ENCODE measurements around the gene ETNK1.

Gene ETNK1

GRCh38 chr12:22648668-22649067, 23.7 kb downstream of the ETNK1 start:
- TF ChIP-seq RARB (CRISPR knock-in tag; IDR thresholded peaks at IDR 0.05) (no peak), ZFP3 (CRISPR knock-in tag; IDR thresholded peaks at IDR 0.05) (no peak), ZC3H10 (CRISPR knock-in tag; IDR thresholded peaks at IDR 0.05) (no peak), CSRNP3 (CRISPR knock-in tag; IDR thresholded peaks at IDR 0.05) (no peak), TCF4 (CRISPR knock-in tag; IDR thresholded peaks at IDR 0.05; ENCODE audit: borderline replicate concordance) (no peak), ZNF565 (CRISPR knock-in tag; conservative IDR thresholded peaks at IDR 0.05; ENCODE audit: low read depth) (no peak), TOX (CRISPR knock-in tag; IDR thresholded peaks at IDR 0.05; ENCODE audit: borderline replicate concordance) (no peak), POU6F1 (CRISPR knock-in tag; IDR thresholded peaks at IDR 0.05; ENCODE audit: borderline replicate concordance, low read depth) (no peak), TSHZ2 (CRISPR knock-in tag; IDR thresholded peaks at IDR 0.05) (no peak), CSDC2 (CRISPR knock-in tag; IDR thresholded peaks at IDR 0.05) (no peak), OSR1 (CRISPR knock-in tag; IDR thresholded peaks at IDR 0.05) (no peak), ZNF8 (CRISPR knock-in tag; IDR thresholded peaks at IDR 0.05) (no peak), BACH2 (CRISPR knock-in tag; IDR thresholded peaks at IDR 0.05; ENCODE audit: borderline replicate concordance) (no peak), ISL1 (CRISPR knock-in tag; IDR thresholded peaks at IDR 0.05) (no peak), SNAI2 (CRISPR knock-in tag; IDR thresholded peaks at IDR 0.05) (no peak), ARNTL (CRISPR knock-in tag; IDR thresholded peaks at IDR 0.05; ENCODE audit: borderline replicate concordance, low read depth) (no peak), PPARA (CRISPR knock-in tag; IDR thresholded peaks at IDR 0.05; ENCODE audit: borderline replicate concordance) (no peak), GLIS3 (CRISPR knock-in tag; IDR thresholded peaks at IDR 0.05) (no peak), ZFP30 (CRISPR knock-in tag; IDR thresholded peaks at IDR 0.05) (no peak)
- TF ChIP-seq, protein P1, sequence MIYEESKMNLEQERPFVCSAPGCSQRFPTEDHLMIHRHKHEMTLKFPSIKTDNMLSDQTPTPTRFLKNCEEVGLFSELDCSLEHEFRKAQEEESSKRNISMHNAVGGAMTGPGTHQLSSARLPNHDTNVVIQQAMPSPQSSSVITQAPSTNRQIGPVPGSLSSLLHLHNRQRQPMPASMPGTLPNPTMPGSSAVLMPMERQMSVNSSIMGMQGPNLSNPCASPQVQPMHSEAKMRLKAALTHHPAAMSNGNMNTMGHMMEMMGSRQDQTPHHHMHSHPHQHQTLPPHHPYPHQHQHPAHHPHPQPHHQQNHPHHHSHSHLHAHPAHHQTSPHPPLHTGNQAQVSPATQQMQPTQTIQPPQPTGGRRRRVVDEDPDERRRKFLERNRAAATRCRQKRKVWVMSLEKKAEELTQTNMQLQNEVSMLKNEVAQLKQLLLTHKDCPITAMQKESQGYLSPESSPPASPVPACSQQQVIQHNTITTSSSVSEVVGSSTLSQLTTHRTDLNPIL (CRISPR knock-in tag; IDR thresholded peaks at IDR 0.05; ENCODE audit: low read depth): no peak

DNA sequence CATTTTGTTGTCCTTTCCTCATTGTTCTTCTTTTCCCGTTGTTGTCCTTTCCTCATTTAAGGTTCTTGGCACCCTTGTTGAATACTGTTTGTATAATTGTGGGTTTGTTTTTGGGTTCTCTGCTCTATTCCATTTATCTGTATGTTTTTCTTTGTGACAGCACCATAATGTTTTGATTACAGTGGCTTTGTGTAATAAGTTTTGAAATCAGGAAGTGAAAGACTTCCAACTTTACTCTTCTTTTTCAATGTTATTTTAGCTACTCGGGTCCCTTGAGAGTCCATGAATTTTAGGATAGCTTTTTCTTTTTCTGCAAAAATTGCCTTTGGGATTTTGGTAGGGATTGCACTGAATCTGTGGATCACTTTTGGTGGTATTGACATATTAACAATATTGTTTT, 28.1 kb downstream of the ETNK1 start:
- TF ChIP-seq, protein P1 (CRISPR knock-in tag; IDR thresholded peaks at IDR 0.05; ENCODE audit: low read depth): no peak
- TF ChIP-seq TCF4 (CRISPR knock-in tag; IDR thresholded peaks at IDR 0.05; ENCODE audit: borderline replicate concordance) (no peak), ARNTL (CRISPR knock-in tag; IDR thresholded peaks at IDR 0.05; ENCODE audit: borderline replicate concordance, low read depth) (no peak), GLIS3 (CRISPR knock-in tag; IDR thresholded peaks at IDR 0.05) (no peak), ZFP3 (CRISPR knock-in tag; IDR thresholded peaks at IDR 0.05) (no peak), ESRRG (CRISPR knock-in tag; IDR thresholded peaks at IDR 0.05) (no peak), TSHZ2 (CRISPR knock-in tag; IDR thresholded peaks at IDR 0.05) (no peak)
- ATAC-seq: no peak

More at GRCh38 chr12:22648668-22649067, 23.7 kb downstream of the ETNK1 start:
- no peak for ATAC-seq
